GM13977 (cell line): ENCODE data around the gene TSC22D2.

ENCODE experiments used
- DNase-seq: peaks from one replicate; pipeline ENCODE4 v3.0.0; 2012; ENCODE audit warnings: low spot score
- in situ Hi-C: fragments of 300-500 bp; cut with MboI; formaldehyde crosslinking; loops from one replicate; pipeline ENCODE4 v1.12.0; 2022; ENCODE audit warnings: low sequenced_read_pairs, low pct_unique_long_range_greater_than_20kb, mixed read lengths, inconsistent platforms; ENCODE audit not compliant: unreplicated experiment
- TF ChIP-seq, protein P1 (sequence below): IDR thresholded peaks from 2 replicates; pipeline ENCODE4 v1.5.1; 2012; ENCODE audit warnings: mild to moderate bottlenecking, control low read depth; ENCODE audit not compliant: insufficient read depth; ENCODE audit errors: extremely low read depth, missing control alignments

The TSC22D2 gene

DNA sequence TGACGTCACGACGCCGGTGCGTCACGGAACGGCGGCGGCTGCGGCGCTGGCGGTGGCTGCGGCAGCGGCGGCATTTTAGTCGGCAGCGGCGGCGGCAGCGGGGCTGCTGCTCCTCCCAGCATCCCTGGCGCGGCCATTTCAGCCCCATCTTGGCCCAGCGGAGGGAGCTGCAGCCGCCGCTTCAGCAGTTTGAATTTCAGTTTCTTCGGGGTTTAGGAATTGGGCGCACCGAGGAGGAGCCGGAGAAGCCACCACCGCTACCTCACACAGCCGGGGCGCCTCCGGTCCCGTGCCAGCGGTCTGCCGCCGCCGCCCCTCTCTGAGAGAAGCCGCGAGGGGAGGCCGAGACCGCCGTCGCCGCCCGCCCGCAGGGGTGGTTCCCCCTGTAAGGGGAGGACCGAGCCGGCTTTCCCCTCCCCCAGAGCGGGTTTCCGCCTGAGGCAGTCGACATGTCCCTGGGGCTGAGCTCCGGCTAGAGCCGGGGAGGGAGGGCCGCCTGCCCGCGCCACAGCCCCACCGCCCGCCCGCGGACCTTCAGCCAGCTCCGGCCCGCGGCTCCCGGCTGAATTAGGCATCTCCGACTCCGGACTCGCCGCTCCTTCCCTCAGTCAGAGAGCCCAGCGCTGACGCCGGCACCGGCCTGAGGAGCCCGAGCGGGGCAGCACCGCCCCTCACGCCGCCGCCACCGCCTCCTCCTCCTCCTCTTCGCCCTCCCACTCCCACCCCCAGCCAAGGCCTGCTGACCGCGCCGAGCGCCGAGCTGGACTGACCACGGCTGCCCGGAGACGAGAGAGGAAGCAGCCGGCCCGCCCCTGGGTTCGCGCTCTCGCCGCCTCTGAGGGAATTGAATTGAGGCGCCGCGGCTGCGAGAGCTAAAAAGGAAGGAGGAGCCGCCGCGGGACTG is at the start of gene TSC22D2:
Gene TSC22D2, plus strand, starts transcription at position 78 of the 904 bp plus-strand sequence. CDS start 1,053 bp downstream, outside the sequence.
- in situ Hi-C loops = no loop called here
- TF ChIP-seq, protein P1, sequence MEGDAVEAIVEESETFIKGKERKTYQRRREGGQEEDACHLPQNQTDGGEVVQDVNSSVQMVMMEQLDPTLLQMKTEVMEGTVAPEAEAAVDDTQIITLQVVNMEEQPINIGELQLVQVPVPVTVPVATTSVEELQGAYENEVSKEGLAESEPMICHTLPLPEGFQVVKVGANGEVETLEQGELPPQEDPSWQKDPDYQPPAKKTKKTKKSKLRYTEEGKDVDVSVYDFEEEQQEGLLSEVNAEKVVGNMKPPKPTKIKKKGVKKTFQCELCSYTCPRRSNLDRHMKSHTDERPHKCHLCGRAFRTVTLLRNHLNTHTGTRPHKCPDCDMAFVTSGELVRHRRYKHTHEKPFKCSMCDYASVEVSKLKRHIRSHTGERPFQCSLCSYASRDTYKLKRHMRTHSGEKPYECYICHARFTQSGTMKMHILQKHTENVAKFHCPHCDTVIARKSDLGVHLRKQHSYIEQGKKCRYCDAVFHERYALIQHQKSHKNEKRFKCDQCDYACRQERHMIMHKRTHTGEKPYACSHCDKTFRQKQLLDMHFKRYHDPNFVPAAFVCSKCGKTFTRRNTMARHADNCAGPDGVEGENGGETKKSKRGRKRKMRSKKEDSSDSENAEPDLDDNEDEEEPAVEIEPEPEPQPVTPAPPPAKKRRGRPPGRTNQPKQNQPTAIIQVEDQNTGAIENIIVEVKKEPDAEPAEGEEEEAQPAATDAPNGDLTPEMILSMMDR = peak; percentile 14
- peak; percentile 93 for DNase-seq

DNA sequence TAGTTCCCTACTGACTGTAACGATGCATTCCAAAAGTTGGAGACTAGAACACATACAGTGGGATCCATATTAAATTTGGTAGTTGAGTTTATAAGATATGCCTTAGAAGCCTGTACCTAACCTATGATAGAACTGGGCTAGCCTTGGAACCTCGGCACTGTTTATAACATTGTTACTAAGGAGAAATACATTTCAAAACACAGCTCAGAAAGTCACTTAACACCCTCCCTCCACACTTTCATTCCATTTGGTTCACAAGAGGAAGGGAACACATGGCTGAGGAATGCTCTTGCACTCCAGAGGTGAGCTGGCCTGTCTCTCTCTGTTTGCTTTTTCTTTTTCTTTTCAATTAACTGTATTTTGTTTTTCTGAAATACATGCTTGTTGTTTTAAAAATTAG is 48.7 kb upstream of the TSC22D2 start:
- DNase-seq = no peak
- in situ Hi-C loops = no loop called here
- TF ChIP-seq, protein P1 = no peak

DNA sequence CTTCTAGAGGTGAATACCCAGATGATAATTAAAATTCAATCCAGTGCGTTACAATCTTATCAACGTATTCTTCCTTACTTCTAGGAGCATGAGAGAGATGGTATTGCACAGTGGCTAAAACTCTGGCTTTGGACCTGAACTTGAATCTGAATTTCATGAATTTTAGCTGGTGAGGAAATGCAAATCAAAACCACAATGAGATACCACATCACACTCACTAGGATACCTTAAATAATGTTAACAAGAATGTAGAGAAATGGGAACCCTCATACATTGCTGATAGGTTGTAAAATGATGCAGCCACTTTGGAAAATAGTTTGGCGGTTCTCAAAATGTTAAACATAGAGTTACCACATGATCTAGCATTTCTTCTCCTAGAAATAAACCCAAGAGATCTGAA is 47.1 kb upstream of the TSC22D2 start:
- in situ Hi-C loops = no loop called here
- no peak for DNase-seq
- TF ChIP-seq, protein P1 = no peak

DNA sequence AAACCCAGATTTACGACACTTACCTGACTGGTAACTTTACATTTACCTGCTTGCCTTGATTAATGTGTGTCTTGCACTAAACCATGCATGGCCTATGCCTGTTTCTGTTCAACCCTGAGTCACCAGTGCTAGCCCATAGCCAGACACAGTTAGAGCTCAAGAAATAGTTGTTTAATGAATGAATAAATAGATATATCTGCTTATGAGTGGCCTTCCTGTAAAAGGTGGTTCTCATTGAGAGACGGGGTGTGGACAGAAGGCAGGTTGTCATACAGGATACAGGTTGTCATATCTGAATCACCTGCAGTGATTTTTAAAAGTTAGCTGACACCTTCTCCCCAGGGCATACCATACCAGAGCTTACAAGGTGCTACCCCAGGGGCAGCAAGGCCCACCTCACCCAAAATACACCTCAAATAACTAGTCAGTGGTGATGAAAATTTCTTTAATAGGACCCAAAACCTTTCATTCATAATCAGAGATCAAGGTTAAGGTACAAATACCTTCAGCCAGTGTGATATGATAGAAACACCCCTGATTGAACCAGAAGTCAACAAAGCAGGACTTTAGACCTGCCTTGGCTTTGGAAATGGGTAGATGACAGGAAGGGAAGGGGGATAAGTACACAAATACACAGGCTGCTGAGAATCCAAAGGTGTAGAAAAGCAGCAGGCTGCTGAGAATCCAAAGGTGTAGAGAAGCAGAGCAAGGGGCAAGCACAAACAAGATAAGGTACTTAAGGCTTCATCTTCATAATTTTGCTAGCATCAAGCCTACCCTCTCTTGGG is 45.4 kb upstream of the TSC22D2 start:
- in situ Hi-C loops = no loop called here

DNA sequence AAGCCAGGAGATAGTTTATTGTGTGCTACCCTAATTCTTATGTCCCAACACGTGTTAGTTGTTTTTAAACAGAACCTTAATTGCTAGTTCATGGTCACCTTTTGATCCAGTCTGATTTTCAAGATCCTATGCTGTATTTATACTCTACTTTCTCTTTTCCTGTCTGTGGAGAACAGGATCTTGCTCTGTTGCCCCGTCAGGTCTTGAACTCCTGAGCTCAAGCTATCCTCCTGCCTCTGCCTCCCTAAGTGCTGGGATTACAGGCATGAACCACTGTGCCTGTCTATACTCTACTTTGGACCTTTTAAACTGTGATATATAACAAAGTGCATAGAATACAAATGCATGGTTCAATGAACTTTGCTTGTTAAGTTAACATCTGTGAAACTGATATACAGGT is 44.7 kb upstream of the TSC22D2 start:
- in situ Hi-C loops = no loop called here
- TF ChIP-seq, protein P1 = no peak

More for the DNA sequence above, 45.4 kb upstream of the TSC22D2 start:
- TF ChIP-seq, protein P1 = no peak
- no peak for DNase-seq

DNA sequence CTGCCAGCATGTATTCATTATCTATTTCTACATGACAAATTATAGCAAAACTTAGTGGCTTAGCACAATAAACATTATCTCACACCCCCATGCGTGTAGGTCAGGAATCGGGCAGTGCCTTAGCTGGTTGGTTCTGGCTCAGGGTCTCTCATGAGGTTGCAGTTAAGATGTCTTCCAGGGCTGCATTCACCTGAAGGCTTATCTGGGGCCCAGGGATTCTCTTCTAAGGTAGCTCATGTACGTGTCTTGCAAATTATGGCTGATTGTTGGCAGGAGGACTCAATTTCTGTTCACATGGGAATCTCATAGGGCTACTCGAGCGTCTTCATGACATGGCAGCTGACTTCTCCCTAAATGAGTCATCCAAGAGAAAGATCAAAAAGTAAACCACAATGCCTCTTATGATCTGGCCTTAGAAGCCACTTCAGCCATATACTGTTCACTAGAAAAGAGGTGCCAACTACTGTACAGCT is 42.9 kb upstream of the TSC22D2 start:
- TF ChIP-seq, protein P1 = no peak
- peak; percentile 29 for DNase-seq
- in situ Hi-C loops = no loop called here

More for the DNA sequence above, 44.7 kb upstream of the TSC22D2 start:
- DNase-seq = no peak
